Fibroblast of pulmonary artery (primary cell): ENCODE data around the gene CAMTA1.

ENCODE experiments used
- DNase-seq: peaks from one replicate; pipeline ENCODE4 v3.0.0-alpha.2; 2010; ENCODE audit warnings: low read depth
- H3K4me3 ChIP-seq: replicated peaks from 2 replicates; pipeline ENCODE4 v1.5.1; 2011; ENCODE audit warnings: low read depth, mild to moderate bottlenecking, control low read depth, low read length, moderate library complexity
- CTCF ChIP-seq: IDR thresholded peaks from 2 replicates; pipeline ENCODE4 v1.5.1; 2011; ENCODE audit warnings: mild to moderate bottlenecking, control low read depth, low read length, inconsistent platforms; ENCODE audit errors: missing control alignments

The CAMTA1 gene

GRCh38 chr1:7223334-7224080 lies 438.3 kb downstream of the CAMTA1 start:
- no peak for TF ChIP-seq CTCF
- no peak overlapping the region for H3K4me3 ChIP-seq
- peak; percentile 6 for DNase-seq

GRCh38 chr1:7224081-7224534 lies 438.9 kb downstream of the CAMTA1 start:
- H3K4me3 ChIP-seq, result no peak overlapping the region
- DNase-seq, result no peak
- no peak for TF ChIP-seq CTCF

GRCh38 chr1:7224644-7225043 lies 439.4 kb downstream of the CAMTA1 start:
- no peak for DNase-seq
- no peak overlapping the region for H3K4me3 ChIP-seq
- no peak for TF ChIP-seq CTCF

- no peak for DNase-seq
- H3K4me3 ChIP-seq, result no peak overlapping the region
- TF ChIP-seq CTCF, result no peak
These were observed 440.7 kb downstream of the CAMTA1 start for GRCh38 chr1:7225711-7226505.

GRCh38 chr1:7227654-7228053 lies 442.4 kb downstream of the CAMTA1 start:
- no peak overlapping the region for H3K4me3 ChIP-seq
- DNase-seq, result no peak
- no peak for TF ChIP-seq CTCF

DNA sequence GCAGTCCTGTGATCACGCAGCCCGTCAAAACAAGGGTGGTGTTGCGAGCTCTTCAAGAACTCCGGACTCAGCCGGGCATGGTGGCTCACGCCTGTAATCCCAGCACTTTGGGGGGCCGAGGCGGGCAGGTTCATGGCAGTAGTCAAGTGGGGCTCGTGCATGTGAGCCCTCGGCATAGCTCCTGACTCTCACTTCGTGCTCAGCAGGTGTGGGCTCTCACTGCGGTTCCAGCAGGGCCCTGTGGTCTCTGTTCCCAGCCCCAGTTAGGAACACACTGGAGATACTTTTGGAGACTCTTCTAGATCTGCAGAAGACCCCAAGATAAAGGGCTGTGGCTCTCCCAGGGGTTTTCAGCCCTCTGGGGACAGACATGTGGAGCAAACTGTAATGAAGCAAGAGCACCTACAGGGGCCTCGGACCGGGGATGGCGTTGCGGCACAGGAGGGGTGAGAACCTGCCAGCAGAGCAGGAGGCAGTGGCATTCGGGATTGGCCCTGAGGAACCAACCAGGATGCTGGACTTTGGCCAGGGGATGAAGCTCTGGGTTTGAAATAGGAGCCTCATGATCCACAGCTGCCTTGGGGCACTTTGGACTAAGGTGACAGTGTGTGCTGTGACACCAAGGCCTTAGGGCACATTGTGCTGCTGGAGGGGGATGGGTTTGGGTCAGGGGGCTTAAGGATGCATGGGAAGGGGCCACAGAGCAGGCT lies 443.2 kb downstream of the CAMTA1 start:
- no peak for TF ChIP-seq CTCF
- no peak for DNase-seq
- H3K4me3 ChIP-seq, result no peak overlapping the region
